EL (cell line): ENCODE measurements around the gene PPP1R37.

Experiments
- DNase-seq: peaks from one replicate; pipeline ENCODE4 v3.0.0-alpha.2; 2016

Gene PPP1R37

DNA sequence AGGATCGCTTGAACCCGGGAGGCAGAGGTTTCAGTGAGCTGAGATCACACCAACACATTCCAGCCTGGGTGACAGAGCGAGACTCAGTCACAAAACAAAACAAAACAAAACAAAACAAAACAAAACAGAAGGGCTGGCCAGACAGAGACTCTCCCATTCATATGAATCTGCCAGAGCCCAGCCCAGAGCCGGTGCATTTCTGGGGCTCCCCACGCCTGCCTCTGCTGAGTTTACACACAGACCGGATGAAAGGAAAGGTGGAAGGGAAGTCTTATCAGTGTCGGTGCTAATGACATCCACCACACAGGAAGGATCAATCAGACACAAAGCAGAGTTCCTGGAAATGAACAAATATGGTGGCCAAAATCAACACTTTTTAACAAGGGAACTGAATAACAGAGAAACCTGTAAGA lies 78.2 kb downstream of the PPP1R37 start:
- DNase-seq: no peak

- DNase-seq: no peak
These were observed 79.2 kb downstream of the PPP1R37 start for GRCh38 chr19:45172173-45172572.

DNA sequence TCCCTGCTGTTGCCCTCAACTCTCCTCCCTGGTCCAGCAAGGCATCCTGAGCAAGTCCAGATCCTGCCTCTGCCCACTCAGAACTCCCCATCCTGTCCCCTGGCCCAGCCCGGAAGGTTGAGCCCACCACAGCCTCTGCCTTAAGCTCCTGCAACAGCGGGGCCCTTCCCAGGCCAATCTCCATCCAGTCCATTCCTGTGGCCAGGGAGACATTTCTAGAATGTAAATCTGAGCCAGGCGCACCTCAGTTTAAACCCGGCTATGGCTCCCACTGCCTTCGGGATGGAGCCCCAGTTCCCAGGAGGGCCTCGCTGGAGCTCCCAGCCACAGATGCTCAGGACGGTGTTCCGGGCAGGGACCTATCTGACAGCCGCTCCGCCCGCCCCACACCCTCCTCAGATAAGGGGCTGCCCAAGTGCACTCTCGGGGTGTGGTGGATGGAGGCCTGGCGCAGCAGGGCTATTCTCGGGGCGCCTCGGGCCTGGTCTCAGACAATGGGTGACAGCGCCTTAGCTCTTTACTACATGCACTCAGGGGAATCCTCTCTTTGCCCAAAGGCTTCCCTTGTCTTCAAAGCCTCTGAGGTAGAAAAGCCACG lies 79.7 kb downstream of the PPP1R37 start:
- DNase-seq: no peak

DNA sequence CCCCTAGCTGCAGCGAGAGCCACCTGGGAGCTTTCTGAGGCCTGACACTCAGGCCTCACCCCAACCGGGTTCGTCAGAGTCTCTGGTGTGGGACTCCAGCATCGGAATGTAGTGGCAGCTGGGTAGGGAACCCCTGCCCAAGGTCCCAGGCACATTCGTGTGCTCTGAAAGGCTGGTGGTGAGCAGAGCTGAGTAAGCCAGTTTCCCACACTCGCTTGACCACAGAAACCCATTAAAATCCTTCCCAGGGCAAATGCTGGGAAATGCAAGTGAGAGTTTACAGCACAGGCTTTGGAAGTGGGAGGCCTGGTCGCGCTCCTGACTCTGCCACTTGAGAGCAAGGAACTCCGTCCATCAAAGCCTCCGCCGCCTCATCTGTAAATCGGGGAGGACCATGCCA lies 80.8 kb downstream of the PPP1R37 start:
- DNase-seq: peak; percentile 60

GRCh38 chr19:45175515-45176345 lies 82.8 kb downstream of the PPP1R37 start:
- no peak for DNase-seq

DNA sequence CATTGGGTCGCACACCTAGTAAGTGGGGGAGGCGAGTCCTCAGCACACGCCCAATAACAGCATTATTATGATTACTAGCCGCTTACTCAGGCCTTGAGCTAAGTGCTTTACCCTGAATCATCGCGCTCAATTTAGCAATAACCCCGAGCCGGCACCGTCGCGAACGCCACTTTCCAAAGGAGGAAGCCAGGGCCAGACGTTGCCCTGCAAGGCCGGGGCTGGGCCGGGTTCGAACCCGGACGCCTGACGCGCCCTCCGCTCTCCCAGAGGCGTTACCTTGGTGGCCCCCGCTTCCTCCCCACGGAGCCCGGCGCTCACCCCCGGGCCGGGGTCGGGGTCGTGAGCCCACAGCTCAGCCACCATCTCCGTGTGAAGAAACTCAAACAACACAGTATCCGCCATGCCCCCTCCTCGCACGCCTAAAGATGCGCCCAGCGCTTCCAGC lies 84.9 kb downstream of the PPP1R37 start, which contains the start of gene TRAPPC6A:
Gene TRAPPC6A, minus strand, starts transcription at position 421 of the 445 bp plus-strand sequence. Its CDS starts 19 bp downstream, at position 402.
- DNase-seq: peak; percentile 69

- DNase-seq: peak; percentile 100
These were observed 85.5 kb downstream of the PPP1R37 start, which contains the start of gene BLOC1S3 for GRCh38 chr19:45178262-45179071. BLOC1S3 (plus strand) TSS chr19:45178784; CDS start chr19:45179297, 513 bp downstream.

- peak; percentile 38 for DNase-seq
These were observed 86.3 kb downstream of the PPP1R37 start for GRCh38 chr19:45179072-45179891.

DNA sequence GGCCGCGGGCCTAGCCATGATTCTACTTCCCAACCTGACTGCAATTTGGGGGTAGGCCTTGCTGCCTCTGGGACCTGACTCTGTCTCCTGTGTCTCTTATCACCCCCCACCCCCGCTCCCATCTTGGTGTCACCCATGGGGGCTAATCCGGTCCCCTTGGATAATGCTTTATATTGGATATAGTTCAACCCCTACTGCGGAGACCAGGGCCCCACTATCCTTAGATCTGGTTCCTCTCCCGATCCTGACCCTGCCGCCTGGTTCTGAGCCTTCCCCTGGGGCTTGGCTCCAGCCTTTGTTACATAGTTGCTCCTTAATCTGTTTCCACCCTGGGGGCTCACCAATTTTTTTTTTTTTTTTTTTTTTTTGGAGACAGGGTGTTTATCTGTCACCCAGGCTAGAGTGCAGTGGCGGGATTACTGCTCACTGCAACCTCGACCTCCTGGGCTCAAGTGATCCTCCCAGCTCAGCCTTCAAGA lies 87.0 kb downstream of the PPP1R37 start:
- DNase-seq: no peak

- no peak for DNase-seq
These were observed 88.0 kb downstream of the PPP1R37 start for GRCh38 chr19:45180936-45181335.

- no peak for DNase-seq
These were observed 89.8 kb downstream of the PPP1R37 start for GRCh38 chr19:45182758-45183157.

GRCh38 chr19:45184115-45184514 lies 91.1 kb downstream of the PPP1R37 start:
- DNase-seq: no peak

- DNase-seq: no peak
These were observed 93.7 kb downstream of the PPP1R37 start for GRCh38 chr19:45186509-45187334.

- DNase-seq: no peak
These were observed 94.6 kb downstream of the PPP1R37 start for GRCh38 chr19:45187421-45188100.

DNA sequence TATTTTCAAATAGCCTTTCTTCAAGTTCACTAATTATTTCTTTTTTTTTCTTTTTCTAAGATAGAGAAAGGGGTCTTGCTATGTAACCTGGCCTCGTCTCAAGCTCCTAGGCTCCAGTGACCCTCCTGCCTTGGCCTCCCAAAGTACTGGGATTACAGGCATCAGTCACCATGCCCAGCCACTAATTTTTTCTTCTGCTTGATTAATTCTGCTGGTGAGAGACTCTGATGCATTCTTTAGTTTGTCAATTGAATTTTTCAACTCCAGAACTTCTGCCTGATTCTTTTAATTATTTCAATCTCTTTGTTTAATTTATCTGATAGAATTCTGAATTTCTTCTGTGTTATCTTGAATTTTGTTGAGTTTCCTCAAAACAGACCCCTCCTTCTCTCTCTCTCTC lies 97.0 kb downstream of the PPP1R37 start:
- DNase-seq: no peak

GRCh38 chr19:45191375-45191774 lies 98.4 kb downstream of the PPP1R37 start:
- DNase-seq: no peak

- peak; percentile 54 for DNase-seq
These were observed 102.8 kb downstream of the PPP1R37 start for GRCh38 chr19:45195764-45196163.
